Stimulated activated CD4-positive, alpha-beta T cell treated with anti-CD3 and anti-CD28 coated beads, TNF-alpha, amount 100 ng/mL, for 24 hours (primary cell): ENCODE measurements around the gene KIAA1586.
"Not testable (repeated sequence)": the region's sequence is repeated elsewhere in the genome, so short reads cannot be mapped to it uniquely, and the experiment has no call there.

ENCODE experiments used
- DNase-seq, 3 experiments: peaks; one replicate each; pipeline ENCODE4 v3.0.0-alpha.2; 2020; ENCODE audit warnings: low read depth in 3 of 3

KIAA1586 gene

GRCh38 chr6:57046332-57047256 lies at the start of gene KIAA1586:
KIAA1586 (plus strand) TSS chr6:57046693; CDS start chr6:57046756, 63 bp downstream.
- peak; percentile 71 to 87 (median 72) for DNase-seq

- DNase-seq: no peak
Observed at GRCh38 chr6:56999049-56999448, 47.4 kb upstream of the KIAA1586 start.

- not testable (repeated sequence) for DNase-seq
Observed at GRCh38 chr6:56999748-57000147, 46.7 kb upstream of the KIAA1586 start.

GRCh38 chr6:57002197-57002596 lies 44.3 kb upstream of the KIAA1586 start:
- no peak for DNase-seq

GRCh38 chr6:57004292-57004691 lies 42.2 kb upstream of the KIAA1586 start:
- no peak for DNase-seq

- no peak for DNase-seq
Observed at GRCh38 chr6:57006101-57006500, 40.4 kb upstream of the KIAA1586 start.

GRCh38 chr6:57008069-57008468 lies 38.4 kb upstream of the KIAA1586 start:
- not testable (repeated sequence) for DNase-seq

- DNase-seq: no peak
Observed at GRCh38 chr6:57013521-57013926, 33.0 kb upstream of the KIAA1586 start.

GRCh38 chr6:57017069-57017468 lies 29.4 kb upstream of the KIAA1586 start:
- DNase-seq: no peak

- no peak for DNase-seq
Observed at GRCh38 chr6:57017841-57018240, 28.7 kb upstream of the KIAA1586 start.

GRCh38 chr6:57019434-57019833 lies 27.1 kb upstream of the KIAA1586 start:
- no peak for DNase-seq

GRCh38 chr6:57021086-57021720 lies 25.3 kb upstream of the KIAA1586 start:
- no peak for DNase-seq

- no peak for DNase-seq
Observed at GRCh38 chr6:57024321-57024720, 22.2 kb upstream of the KIAA1586 start.

GRCh38 chr6:57024775-57025174 lies 21.7 kb upstream of the KIAA1586 start:
- DNase-seq: no peak

GRCh38 chr6:57026001-57026400 lies 20.5 kb upstream of the KIAA1586 start:
- no peak for DNase-seq

- no peak for DNase-seq
Observed at GRCh38 chr6:57027301-57027700, 19.2 kb upstream of the KIAA1586 start.

GRCh38 chr6:57029213-57029612 lies 17.3 kb upstream of the KIAA1586 start:
- no peak for DNase-seq

GRCh38 chr6:57033228-57033627 lies 13.3 kb upstream of the KIAA1586 start:
- no peak for DNase-seq

GRCh38 chr6:57035549-57035948 lies 10.9 kb upstream of the KIAA1586 start:
- no peak for DNase-seq

GRCh38 chr6:57038906-57039305 lies 7.6 kb upstream of the KIAA1586 start:
- no peak for DNase-seq

GRCh38 chr6:57040011-57040410 lies 6.5 kb upstream of the KIAA1586 start:
- peak in 1 of 3 experiments; percentile 0 for DNase-seq

GRCh38 chr6:57044061-57044460 lies 2.4 kb upstream of the KIAA1586 start:
- DNase-seq: not testable (repeated sequence)

- no peak for DNase-seq
Observed at GRCh38 chr6:57044568-57044967, 1.9 kb upstream of the KIAA1586 start.
